GM18507 (cell line): ENCODE data around the gene TULP4.
"Not testable (repeated sequence)": the region's sequence is repeated elsewhere in the genome, so short reads cannot be mapped to it uniquely, and the experiment has no call there.

Experiments used
- DNase-seq: peaks from one replicate; pipeline ENCODE4 v3.0.0; 2011; ENCODE audit warnings: low read depth; ENCODE audit not compliant: insufficient read length; ENCODE audit errors: extremely low spot score
- FAIRE-seq: peaks from 2 replicates; lab custom pipeline; 2011; peaks lifted over from hg19 to GRCh38; lab: Jason Lieb, UNC

TULP4 gene

DNA sequence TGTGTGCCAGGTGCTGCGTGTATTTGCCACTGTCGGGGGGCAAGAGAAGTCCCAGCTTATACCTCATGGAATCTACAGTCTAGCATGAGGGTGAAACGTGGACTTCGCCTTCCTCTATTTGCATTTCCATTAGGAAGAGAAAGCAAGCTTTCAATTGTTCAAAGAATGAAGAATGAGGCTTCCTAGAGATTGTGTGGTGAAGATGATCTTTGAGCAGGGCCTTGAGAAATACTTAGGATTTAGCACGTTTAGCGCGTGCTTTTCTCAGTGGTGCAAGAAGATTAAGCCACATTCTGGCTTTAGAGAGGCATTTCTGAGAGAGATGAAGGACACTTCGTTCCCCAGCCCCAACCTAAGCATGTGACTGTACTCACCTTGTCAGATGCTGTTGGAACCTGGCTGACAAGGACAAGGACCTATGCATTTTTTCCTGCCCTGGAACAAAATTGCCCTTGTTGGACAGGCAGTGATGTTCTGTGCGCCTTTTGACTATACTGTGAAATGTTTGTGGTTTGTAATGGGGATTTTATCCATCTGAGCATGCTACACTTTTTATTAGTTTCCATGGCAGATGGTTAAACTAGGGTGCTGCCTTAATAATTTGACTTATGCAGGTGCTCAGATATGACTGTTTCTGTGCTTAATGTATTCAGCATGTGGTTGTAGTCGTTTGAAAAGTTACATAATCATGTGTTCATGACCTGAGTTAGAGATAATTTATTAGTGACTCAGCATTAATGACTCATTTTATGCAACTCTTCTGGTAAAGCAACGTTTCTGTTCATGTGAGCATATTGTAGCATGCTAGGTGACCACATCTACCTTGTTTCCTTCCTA, 10.7 kb downstream of the TULP4 start:
- FAIRE-seq = peak; percentile 81
- no peak for DNase-seq

DNA sequence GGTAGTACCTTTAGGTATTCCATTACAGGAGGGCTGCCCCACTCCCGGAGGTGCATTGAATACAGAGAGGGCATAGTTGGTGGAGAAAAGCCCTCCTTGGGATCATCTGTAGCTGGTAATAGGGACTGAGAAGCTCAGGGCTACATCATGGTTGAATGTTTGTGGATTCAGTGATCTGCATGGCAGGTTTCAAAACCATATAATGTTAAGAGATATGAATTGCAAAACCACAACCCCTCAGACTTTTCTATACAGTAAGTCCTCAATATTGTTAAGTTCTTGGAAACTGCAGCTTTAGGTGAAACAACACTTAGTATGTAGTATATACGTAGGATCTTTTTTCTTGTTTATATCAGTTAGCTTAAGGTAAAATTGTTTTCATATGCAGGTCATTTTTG, 11.3 kb downstream of the TULP4 start:
- FAIRE-seq = no peak

DNA sequence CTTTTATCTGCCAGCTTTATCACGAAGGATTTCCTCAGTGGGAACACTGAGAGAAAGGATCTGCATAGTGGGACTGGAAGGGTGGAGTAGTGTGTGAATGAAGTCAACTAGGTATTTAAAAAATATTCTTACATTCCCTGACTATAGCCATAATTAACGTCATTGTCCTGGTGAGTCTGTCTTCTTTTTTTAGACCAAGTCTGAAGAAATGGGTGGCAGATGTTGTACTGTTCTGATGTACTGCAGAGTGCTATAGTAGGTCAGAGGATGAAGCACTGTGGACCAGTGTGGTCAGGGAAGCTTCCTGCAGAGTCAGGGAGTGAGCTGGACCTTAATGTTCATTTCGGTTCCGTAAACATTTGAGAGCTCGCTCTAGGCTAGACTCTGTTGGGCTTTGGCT, 11.9 kb downstream of the TULP4 start:
- no peak for DNase-seq
- no peak for FAIRE-seq

More for the DNA sequence above, 11.3 kb downstream of the TULP4 start:
- no peak for DNase-seq

DNA sequence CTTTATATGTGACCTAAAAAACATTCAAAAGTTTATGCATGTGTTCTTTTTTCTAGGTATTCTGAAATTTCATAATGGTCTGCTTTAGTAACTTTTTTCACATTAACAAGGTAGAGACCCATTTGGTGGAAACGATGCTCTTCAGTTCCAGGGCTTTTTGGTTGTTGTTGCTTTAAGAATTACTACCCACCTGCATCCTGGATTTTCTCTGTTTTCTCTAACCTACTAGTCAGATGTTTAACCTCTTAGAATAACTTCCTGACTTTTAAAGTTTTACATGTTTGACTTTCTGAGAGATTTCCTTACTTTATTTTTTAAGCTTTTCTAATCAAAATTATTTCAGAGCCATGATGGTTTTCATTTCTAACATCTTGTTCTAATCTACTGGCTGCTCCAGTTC, 14.9 kb downstream of the TULP4 start:
- FAIRE-seq (no peak), DNase-seq (no peak)

DNA sequence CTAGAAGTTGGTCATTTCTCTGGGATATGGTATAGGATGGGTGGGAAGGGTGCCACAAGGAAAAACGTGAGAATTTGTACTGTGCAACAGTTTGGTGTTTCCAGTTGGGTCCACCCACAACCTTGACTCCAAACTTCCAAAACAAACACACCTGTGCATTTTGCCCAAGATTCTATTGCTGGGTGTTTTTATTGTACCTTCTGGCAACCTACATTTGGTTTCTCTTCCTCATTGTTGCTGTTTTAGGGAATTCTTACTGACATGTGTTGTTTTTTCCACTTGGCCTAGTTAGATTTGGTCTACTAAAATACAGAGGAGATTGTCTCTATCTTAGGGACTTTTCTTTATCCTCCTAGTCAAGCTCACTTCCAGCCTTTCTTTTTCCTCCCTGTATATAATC, 16.7 kb downstream of the TULP4 start:
- peak; percentile 48 for FAIRE-seq
- no peak for DNase-seq

DNA sequence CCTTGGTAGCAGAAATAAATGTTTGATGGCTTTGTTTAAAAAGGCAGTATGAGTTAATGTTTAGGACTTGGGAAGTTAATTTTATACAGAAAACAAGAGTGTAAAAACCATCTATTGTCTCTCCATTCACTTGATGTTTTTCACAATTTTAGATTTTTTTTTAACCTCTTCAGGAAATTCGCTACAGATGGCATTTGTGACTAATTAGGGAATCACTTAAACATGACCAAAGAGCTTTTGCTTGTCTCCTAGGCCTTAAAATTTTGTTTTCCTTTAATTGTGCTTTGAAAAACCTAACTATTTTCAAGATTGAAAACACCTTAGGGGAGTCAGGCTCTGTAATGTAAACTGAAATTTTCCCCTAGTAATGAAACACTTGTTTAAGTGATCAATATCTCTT, 17.3 kb downstream of the TULP4 start:
- FAIRE-seq = no peak

DNA sequence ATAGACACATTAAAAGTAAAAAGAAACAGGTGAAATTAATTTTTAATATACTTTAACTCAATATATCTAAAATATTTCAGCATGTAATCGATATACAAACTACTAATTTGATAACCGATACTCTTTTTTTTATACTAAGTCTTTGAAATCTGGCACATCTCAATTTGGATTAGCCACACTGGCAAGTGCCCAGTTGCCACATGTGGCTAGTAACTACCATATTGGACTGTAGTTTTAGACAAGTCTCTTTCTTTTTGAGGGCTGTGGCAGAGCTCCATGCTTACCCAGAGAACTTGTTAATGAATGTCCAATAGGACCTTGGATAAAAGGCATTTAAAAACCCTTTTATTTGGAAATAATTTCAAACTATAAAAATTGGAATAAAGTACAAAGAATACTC, 17.8 kb downstream of the TULP4 start:
- DNase-seq = no peak
- FAIRE-seq = no peak

More for the DNA sequence above, 17.3 kb downstream of the TULP4 start:
- DNase-seq = no peak

DNA sequence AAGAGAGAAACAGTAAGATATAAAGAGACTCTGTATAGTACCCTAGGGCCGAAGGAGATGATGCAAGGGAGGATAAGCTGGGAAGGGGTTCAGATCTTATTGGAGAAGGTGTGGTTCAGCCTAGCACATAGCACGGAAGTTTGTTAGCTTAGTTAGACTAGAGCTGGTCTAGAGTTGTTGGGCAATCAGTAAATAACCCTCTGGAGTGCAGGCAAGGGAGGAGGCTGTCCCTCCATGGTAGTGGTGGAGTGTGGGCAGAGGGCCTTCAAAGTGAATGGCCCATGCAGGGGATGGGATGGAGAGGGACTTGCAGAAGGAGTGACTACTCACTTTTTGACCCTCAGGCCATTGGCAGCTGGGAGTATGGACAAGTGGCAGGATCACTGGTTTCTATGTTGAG, 20.0 kb downstream of the TULP4 start:
- FAIRE-seq = no peak
- DNase-seq = no peak

DNA sequence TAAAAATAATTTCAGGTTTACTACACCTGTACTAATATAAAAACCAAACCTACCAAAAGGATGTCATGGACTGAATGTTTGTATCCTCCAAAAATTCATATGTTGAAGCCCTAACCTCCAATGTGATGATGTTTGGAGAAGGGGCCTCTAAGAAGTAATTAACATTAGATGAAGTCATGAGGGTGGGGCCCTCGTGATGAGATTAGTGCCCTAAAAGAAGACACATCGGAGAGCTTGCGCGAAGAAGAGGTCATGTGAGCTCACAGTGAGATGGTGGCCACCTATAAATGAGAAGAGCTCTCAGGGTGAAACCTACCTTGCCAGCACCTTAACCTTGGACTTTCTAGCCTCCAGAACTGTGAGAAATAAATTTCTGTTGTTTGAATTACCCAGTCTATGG, 20.8 kb downstream of the TULP4 start:
- FAIRE-seq (no peak), DNase-seq (no peak)

DNA sequence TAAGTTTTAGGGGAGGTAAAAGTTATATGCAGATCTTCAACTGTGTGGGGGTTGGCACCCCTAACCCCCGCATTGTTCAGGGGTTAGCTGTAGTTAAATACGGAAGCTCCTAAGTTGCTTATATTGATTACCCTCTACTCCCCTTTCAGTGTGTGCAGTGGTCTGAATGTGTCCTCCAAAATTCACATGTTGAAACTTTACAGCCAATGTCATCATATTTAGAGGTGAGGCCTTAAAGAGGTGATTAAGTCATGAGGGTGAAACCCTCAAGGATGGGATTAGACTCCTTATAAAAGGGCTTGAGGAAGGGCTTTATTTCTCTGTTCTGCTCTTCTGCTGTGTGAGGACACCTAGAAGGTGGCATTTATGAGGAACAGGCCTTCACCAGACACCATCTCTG, 22.3 kb downstream of the TULP4 start:
- FAIRE-seq (no peak), DNase-seq (no peak)

DNA sequence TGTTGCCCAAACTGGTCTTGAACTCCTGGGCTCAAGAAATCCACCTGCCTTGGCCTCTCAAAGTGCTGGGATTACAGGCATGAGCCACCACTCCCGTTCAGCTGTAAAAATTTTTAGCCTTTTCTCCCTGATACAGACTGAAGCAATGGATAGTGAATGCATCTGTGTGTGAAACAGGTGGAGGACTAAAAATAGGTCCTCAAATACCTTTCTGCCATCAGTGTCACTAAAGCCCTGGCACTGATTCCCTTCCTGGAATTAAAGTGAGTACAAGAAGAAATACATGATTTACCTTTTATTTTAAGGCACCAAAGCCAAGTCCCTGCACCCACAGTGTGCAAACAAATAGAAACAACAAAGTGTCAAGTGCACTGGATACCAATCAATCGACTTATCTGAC, 25.1 kb downstream of the TULP4 start:
- FAIRE-seq (no peak), DNase-seq (no peak)

DNA sequence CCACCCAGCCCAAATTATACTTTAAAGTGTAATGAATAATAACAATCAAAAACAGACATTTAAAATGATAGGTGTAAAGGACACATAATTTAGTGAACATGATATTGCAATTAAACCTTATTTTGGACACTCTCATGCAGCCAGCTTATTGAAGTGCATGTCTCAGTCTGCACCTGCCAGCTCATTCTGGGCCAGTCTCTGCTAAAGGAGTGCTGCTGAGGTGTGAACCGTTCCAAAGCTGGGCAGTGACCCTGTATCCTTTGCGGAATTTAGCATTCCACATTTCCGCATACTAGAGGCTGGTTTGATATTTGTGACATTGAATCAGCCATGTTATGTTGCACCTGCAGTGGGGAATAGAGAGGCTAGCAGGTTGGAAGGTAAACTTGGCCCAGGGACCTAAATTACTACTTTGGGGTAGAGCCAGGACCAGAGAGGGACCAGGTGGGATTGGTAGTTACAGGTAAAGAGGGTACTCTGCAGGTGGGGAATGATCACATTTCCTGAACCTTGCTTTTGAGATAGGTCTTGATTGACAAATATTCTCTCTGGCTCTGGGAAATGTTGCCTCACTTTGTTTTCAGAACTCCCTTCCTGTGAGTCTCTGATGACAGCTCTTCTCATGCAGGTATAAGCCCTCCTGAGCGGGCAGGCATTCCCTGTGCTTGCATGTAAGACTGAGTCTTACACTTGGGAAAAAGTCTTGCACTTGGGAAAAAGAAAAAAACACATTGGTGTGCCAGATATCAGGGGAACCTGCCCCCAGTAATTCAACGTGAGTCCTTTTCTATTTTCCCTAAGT, 26.2 kb downstream of the TULP4 start:
- DNase-seq = no peak
- FAIRE-seq = no peak

DNA sequence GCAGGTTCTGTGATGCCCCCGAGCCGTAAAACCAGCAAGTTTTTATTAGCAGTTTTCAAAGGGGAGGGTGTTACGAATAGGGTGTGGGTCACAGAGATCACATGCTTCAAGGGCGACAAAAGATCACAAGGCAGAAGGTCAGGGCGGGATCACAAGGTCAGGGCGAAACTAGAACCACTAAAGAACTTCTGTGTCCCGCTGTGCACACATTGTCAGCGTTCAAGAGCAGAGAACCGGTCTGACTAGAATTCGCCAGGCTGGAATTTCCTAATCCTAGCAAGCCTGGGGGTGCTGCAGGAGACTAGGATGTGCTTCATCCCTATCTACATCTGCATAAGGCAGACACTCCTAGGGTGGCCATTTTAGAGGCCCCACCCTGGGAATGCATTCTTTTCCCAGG, 26.9 kb downstream of the TULP4 start:
- not testable (repeated sequence) for FAIRE-seq, DNase-seq

DNA sequence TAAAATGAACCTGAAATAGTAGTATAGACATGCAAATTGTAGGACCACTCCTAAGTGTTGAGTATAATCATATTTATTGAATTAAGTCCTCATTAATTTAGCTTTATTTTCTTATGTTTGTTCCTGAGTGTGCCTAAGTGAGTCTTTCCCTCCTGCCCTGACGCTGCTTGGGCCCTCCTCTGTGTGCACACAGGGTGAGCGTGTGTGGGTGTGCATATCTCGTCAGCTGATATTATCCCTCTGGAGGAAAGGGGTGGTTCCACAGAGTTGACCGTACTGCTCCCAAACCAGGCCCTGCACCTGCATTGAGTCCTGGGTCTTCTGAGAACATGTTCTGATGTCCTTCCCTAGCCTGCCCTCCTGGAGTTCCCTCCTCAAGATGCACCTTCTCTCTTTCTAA, 28.0 kb downstream of the TULP4 start:
- DNase-seq (no peak), FAIRE-seq (no peak)

DNA sequence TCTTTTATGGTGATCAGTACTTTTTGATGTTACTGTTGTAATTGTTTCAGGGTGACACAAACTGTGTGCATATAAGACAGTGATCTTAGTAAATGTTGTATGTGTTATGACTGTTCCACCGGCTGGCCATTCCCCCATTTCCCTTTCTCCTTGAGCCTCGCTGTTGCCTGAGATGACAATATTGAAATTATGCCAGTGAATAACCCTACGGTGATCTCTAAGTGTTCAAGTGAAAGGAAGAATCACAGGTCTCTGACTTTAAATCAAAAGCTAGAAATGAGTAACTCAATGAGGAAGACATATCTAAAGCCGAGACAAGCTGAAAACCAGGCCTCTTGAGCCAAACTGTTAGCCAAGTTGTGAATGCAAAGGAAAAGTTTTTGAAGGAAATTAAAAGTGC, 32.3 kb downstream of the TULP4 start:
- FAIRE-seq (peak; percentile 77), DNase-seq (no peak)

DNA sequence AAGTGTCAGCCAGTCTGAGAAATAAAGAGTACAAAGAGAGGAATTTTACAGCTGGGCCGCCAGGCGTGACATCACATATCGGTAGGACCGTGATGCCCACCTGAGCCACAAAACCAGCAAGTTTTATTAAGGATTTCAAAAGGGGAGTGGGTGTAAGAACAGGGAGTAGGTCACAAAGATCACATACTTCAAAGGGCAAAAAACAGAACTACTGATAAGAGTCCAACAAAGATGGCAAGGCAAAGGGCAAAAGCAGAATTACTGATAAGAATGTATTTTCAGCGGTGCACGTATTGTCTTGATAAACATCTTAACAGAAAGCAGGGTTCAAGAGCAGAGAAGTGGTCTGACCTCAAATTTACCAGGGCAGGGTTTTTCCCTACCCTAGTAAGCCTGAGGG, 33.2 kb downstream of the TULP4 start:
- FAIRE-seq, DNase-seq: not testable (repeated sequence)

DNA sequence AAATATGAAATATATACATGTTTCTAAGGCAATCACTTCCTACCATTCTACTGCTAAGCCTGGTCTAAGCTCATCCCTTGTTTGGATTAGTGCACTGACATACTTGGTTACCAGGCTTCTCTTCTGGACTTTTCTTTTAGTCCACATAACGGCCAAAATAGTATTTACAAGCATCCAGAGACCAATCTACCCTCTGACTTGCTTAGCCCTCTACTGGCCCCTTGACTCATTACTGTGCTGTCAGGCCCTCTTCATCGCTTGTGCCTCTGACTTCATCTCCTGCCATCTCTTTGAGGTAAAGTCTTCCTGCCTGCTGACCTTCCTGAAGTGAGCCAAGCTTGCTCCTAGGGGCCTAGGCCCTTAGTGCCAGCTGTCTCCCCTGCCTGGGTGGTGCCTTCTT, 35.1 kb downstream of the TULP4 start:
- no peak for FAIRE-seq
- DNase-seq = no peak

DNA sequence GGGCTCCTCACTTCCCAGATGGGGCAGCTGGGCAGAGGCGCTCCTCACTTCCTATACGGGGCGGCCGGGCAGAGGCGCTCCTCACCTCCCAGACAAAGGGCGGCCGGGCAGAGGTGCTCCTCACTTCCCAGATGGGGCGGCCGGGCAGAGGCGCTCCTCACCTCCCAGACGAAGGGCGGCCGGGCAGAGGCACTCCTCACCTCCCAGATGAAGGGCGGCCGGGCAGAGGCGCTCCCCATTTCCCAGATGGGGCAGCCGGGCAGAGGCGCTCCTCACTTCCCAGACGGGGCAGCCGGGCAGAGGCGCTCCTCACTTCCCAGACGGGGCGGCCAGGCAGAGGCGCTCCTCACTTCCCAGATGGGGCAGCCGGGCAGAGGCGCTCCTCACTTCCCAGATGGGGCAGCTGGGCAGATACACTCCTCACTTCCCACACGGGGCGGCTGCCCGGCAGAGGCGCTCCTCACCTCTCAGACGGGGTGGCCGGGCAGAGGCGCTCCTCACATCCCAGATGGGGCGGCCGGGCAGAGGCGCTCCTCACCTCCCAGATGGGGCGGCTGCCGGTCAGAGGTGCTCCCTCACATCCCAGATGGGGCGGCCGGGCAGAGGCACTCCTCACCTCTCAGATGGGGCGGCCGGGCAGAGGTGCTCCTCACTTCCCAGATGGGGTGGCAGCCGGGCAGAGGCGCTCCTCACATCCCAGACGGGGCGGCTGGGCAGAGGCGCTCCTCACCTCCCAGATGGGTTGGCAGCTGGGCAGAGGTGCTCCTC, 36.7 kb downstream of the TULP4 start:
- not testable (repeated sequence) for DNase-seq, FAIRE-seq

DNA sequence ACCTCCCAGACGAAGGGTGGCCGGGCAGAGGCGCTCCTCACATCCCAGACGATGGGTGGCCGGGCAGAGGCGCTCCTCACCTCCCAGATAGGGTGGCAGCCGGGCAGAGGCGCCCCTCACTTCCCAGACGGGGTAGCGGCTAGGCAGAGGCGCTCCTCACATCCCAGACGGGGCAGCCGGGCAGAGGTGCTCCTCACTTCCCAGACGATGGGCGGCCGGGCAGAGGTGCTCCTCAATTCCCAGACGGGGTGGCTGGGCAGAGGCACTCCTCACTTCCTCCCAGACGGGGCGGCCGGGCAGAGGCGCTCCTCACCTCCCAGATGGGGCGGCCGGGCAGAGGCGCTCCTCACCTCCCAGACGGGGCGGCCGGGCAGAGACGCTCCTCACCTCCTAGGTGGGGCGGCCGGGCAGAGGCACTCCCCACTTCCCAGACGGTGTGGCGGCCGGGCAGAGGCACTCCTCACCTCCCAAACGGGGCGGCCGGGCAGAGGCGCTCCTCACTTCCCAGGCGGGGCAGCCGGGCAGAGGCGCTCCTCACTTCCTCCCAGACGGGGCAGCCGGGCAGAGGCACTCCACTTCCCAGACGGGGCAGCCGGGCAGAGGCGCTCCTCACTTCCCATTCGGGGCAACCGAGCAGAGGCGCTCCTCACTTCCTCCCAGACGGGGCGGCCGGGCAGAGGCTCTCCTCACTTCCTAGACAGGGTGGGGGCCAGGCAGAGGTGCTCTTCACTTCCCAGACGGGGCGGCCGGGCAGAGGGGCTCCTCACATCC, 37.4 kb downstream of the TULP4 start:
- not testable (repeated sequence) for DNase-seq, FAIRE-seq
